A673 (cell line): ENCODE measurements around the gene CALML4. TPM values are rescaled to one million over a fixed set of nuclear protein-coding genes. Genes with fewer than 3 reads are reported as not detected.

ENCODE experiments used
- BruUV-seq: library from RNA; stranded (reverse); fragments of 400-500 nt; replicated peaks from 2 replicates; lab custom pipeline; 2021; lab: Mats Ljungman, UMichigan
- CTCF ChIA-PET: fragments of 300-600 bp; sonication (Branson Sonifier 250); formaldehyde crosslinking; loops from one replicate; lab custom pipeline; 2022; ENCODE audit warnings: antibody characterized with exemption; lab: Charles Lee
- POLR2A ChIA-PET: fragments of 300-600 bp; sonication (Branson Sonifier 250); formaldehyde crosslinking; loops from one replicate; lab custom pipeline; 2022; ENCODE audit warnings: antibody characterized with exemption; ENCODE audit not compliant: low non-redundant PET; lab: Charles Lee
- DNase-seq: peaks from one replicate; pipeline ENCODE4 v3.0.0-alpha.2; 2015; ENCODE audit warnings: low spot score
- H3K27ac ChIP-seq: fragments of 200-600 bp; sonication (generic); 2 replicates; pipeline ENCODE4 v1.5.1; 2016; ENCODE audit warnings: mixed run types, low read depth, mild to moderate bottlenecking, mixed read lengths, antibody characterized with exemption, low read length; ENCODE audit not compliant: poor library complexity, severe bottlenecking
- H3K27me3 ChIP-seq: fragments of 200-600 bp; sonication (generic); replicated peaks from 2 replicates; pipeline ENCODE4 v1.6.1; 2017; ENCODE audit warnings: mixed run types, low read depth, mild to moderate bottlenecking, mixed read lengths, antibody characterized with exemption, low read length; ENCODE audit not compliant: insufficient read depth, poor library complexity
- H3K36me3 ChIP-seq: fragments of 200-600 bp; sonication (generic); 2 replicates; pipeline ENCODE4 v1.6.1; 2016; ENCODE audit warnings: mixed run types, mild to moderate bottlenecking, mixed read lengths, antibody characterized with exemption, low read length; ENCODE audit not compliant: insufficient read depth, poor library complexity, severe bottlenecking
- H3K4me1 ChIP-seq: fragments of 200-600 bp; sonication (generic); 2 replicates; pipeline ENCODE4 v1.6.1; 2017; ENCODE audit warnings: mixed run types, mild to moderate bottlenecking, mixed read lengths, antibody characterized with exemption, low read length; ENCODE audit not compliant: insufficient read depth, poor library complexity, severe bottlenecking
- H3K4me3 ChIP-seq: fragments of 200-600 bp; sonication (generic); 2 replicates; pipeline ENCODE4 v1.5.1; 2016; ENCODE audit warnings: low read depth, mixed run types, mild to moderate bottlenecking, mixed read lengths, low read length; ENCODE audit not compliant: poor library complexity, severe bottlenecking
- H3K9me3 ChIP-seq: fragments of 200-600 bp; sonication (generic); 2 replicates; pipeline ENCODE4 v1.6.1; 2016; ENCODE audit warnings: mixed run types, low read depth, mild to moderate bottlenecking, mixed read lengths, antibody characterized with exemption, low read length; ENCODE audit not compliant: poor library complexity, severe bottlenecking
- CTCF ChIP-seq: fragments of 300-800, 200-600 bp; sonication (generic); conservative IDR thresholded peaks from 2 replicates; pipeline ENCODE4 v1.5.1; 2017; ENCODE audit warnings: low read depth, mild to moderate bottlenecking, antibody characterized with exemption, low read length, moderate library complexity, mixed read lengths
- EZH2 ChIP-seq: fragments of 200-600 bp; sonication (generic); IDR thresholded peaks from 2 replicates; pipeline ENCODE4 v1.6.1; 2017; ENCODE audit warnings: borderline replicate concordance, low read depth, mild to moderate bottlenecking, mixed read lengths, antibody characterized with exemption, low read length; ENCODE audit not compliant: poor library complexity, severe bottlenecking
- intact Hi-C: fragments of 100-400 bp; cut with micrococcal nuclease; formaldehyde crosslinking; loops from one replicate; pipeline ENCODE4 v1.10.0; 2022; ENCODE audit not compliant: unreplicated experiment
- total RNA-seq: library from RNA; stranded (reverse); gene quantifications from 2 replicates; pipeline ENCODE4 v1.2.3, GENCODE V29; 2021

The CALML4 gene
- total RNA-seq, 1 experiment from 2014 or later: 9.1 TPM

- Histone ChIP-seq H3K4me1 (peaks cover 19% of the 10 kb centered on the region), H3K9me3 (no peaks in the 10 kb centered on the region), H3K27me3 (no peaks in the 10 kb centered on the region), H3K4me3 (peak overlapping the region; percentile 3), H3K27ac (peak overlapping the region; percentile 45), H3K36me3 (peaks cover 33% of the 10 kb centered on the region)
- TF ChIP-seq EZH2 (no peak), CTCF (no peak)
- no TSS peak for BruUV-seq
- ChIA-PET CTCF (no interaction called here), POLR2A (no interaction called here)
- intact Hi-C loops: no loop called here
- peak; percentile 73 for DNase-seq
Observed at GRCh38 chr15:68187559-68187958, 17.6 kb downstream of the CALML4 start.

- peaks cover 19% of the 10 kb centered on the region for H3K4me1 ChIP-seq
- POLR2A ChIA-PET: no interaction called here
- intact Hi-C loops: no loop called here
- TF ChIP-seq CTCF: no peak
- TF ChIP-seq EZH2: no peak
- no peaks in the 10 kb centered on the region for H3K9me3 ChIP-seq
- no TSS peak for BruUV-seq
- peak; percentile 35 for DNase-seq
- CTCF ChIA-PET: no interaction called here
- H3K27me3 ChIP-seq: no peaks in the 10 kb centered on the region
- peaks cover 28% of the 10 kb centered on the region for H3K36me3 ChIP-seq
- H3K27ac ChIP-seq: no peak overlapping the region
- no peak overlapping the region for H3K4me3 ChIP-seq
Observed at GRCh38 chr15:68186671-68187397, 18.3 kb downstream of the CALML4 start.

- ChIA-PET CTCF (no interaction called here), POLR2A (no interaction called here)
- Histone ChIP-seq H3K4me3 (no peak overlapping the region), H3K27ac (peak overlapping the region; percentile 42), H3K36me3 (peaks cover 29% of the 10 kb centered on the region), H3K27me3 (no peaks in the 10 kb centered on the region), H3K4me1 (peaks cover 19% of the 10 kb centered on the region), H3K9me3 (no peaks in the 10 kb centered on the region)
- no TSS peak for BruUV-seq
- no peak for TF ChIP-seq CTCF
- no peak for TF ChIP-seq EZH2
- intact Hi-C loops: no loop called here
- no peak for DNase-seq
Observed at GRCh38 chr15:68184616-68185480, 20.3 kb downstream of the CALML4 start.
